Measurements from ENCODE around the gene SCUBE2. TPM values are rescaled to one million over a fixed set of nuclear protein-coding genes. Genes with fewer than 3 reads are reported as not detected.

SCUBE2 gene
- total RNA-seq, 6 experiments from 2014 or later: 0.31 to 1.1 (median 0.80) TPM

GRCh38 chr11:9126636-9127035, 35.2 kb upstream of the SCUBE2 start:
- H3K36me3 Mint-ChIP-seq (ENCODE audit: low read depth): peaks cover 5% of the 10 kb centered on the region
- no peak for DNase-seq
- H3K9me3 Mint-ChIP-seq: no peaks in the 10 kb centered on the region
- H3K27ac Mint-ChIP-seq: no peak overlapping the region
- H3K4me3 Mint-ChIP-seq: no peak overlapping the region
- no peaks in the 10 kb centered on the region for H3K4me1 Mint-ChIP-seq (ENCODE audit: low read depth)
- H3K27me3 Mint-ChIP-seq (ENCODE audit: insufficient read depth): no peaks in the 10 kb centered on the region
- TF ChIP-seq CTCF (IDR thresholded peaks at IDR 0.05): no peak

- Mint-ChIP-seq H3K27ac (no peak overlapping the region), H3K4me1 (ENCODE audit: low read depth) (no peaks in the 10 kb centered on the region)
Observed at GRCh38 chr11:9125185-9125886, 33.9 kb upstream of the SCUBE2 start.

GRCh38 chr11:9123595-9124304, 32.4 kb upstream of the SCUBE2 start:
- Mint-ChIP-seq H3K27me3 (ENCODE audit: insufficient read depth) (no peaks in the 10 kb centered on the region), H3K36me3 (ENCODE audit: low read depth) (peaks cover 18% of the 10 kb centered on the region)

More at GRCh38 chr11:9125185-9125886, 33.9 kb upstream of the SCUBE2 start:
- TF ChIP-seq CTCF (IDR thresholded peaks at IDR 0.05): no peak
- peaks cover 14% of the 10 kb centered on the region for H3K36me3 Mint-ChIP-seq (ENCODE audit: low read depth)
- H3K9me3 Mint-ChIP-seq: no peaks in the 10 kb centered on the region
- H3K27me3 Mint-ChIP-seq (ENCODE audit: insufficient read depth): no peaks in the 10 kb centered on the region
- H3K4me3 Mint-ChIP-seq: no peak overlapping the region
- DNase-seq: no peak

GRCh38 chr11:9121469-9121796, 30.0 kb upstream of the SCUBE2 start:
- H3K36me3 Mint-ChIP-seq (ENCODE audit: low read depth): peaks cover 13% of the 10 kb centered on the region
- H3K4me3 Mint-ChIP-seq: no peak overlapping the region
- no peak for TF ChIP-seq CTCF (IDR thresholded peaks at IDR 0.05)
- H3K27me3 Mint-ChIP-seq (ENCODE audit: insufficient read depth): no peaks in the 10 kb centered on the region
- peaks cover 7% of the 10 kb centered on the region for H3K4me1 Mint-ChIP-seq (ENCODE audit: low read depth)
- DNase-seq: no peak
- H3K27ac Mint-ChIP-seq: no peak overlapping the region
- no peaks in the 10 kb centered on the region for H3K9me3 Mint-ChIP-seq

More at GRCh38 chr11:9123595-9124304, 32.4 kb upstream of the SCUBE2 start:
- no peak for TF ChIP-seq CTCF (IDR thresholded peaks at IDR 0.05)
- DNase-seq: no peak
- H3K4me3 Mint-ChIP-seq: no peak overlapping the region
- H3K4me1 Mint-ChIP-seq (ENCODE audit: low read depth): no peaks in the 10 kb centered on the region
- no peak overlapping the region for H3K27ac Mint-ChIP-seq
- H3K9me3 Mint-ChIP-seq: no peaks in the 10 kb centered on the region

- no peak overlapping the region for H3K27ac Mint-ChIP-seq
- H3K4me1 Mint-ChIP-seq (ENCODE audit: low read depth): peaks cover 7% of the 10 kb centered on the region
- no peak overlapping the region for H3K4me3 Mint-ChIP-seq
- peaks cover 13% of the 10 kb centered on the region for H3K36me3 Mint-ChIP-seq (ENCODE audit: low read depth)
- no peaks in the 10 kb centered on the region for H3K9me3 Mint-ChIP-seq
- TF ChIP-seq CTCF (IDR thresholded peaks at IDR 0.05): peak; percentile 30
- no peak for DNase-seq
- H3K27me3 Mint-ChIP-seq (ENCODE audit: insufficient read depth): no peaks in the 10 kb centered on the region
Observed at GRCh38 chr11:9120664-9121468, 29.5 kb upstream of the SCUBE2 start.
